Esophagus squamous epithelium (tissue), 5 donors: Measurements from ENCODE around the gene CEP250. TPM values are rescaled to one million over a fixed set of nuclear protein-coding genes. Genes with fewer than 3 reads are reported as not detected.

ENCODE experiments used
- DNase-seq: peaks from one replicate; lab custom pipeline; 2025; lab: John Stamatoyannopoulos, UW
- H3K27ac ChIP-seq, 4 donors: fragments of 200-600 bp; sonication (generic); one replicate each; pipeline ENCODE4 v1.5.1; 2016 to 2019; ENCODE audit warnings: mild to moderate bottlenecking in 1 of 4
- H3K27me3 ChIP-seq, 4 donors: fragments of 200-600 bp; sonication (generic); 1 replicate in 3 of 4; 2 replicates in 1 of 4; pipeline versions ENCODE4 v1.5.1 to v1.6.0; 2017 to 2021; ENCODE audit warnings: antibody characterized with exemption in 1 of 4
- H3K36me3 ChIP-seq, 3 donors: fragments of 200-600 bp; sonication (generic); one replicate each; pipeline ENCODE4 v1.5.1; 2016 to 2019
- H3K4me1 ChIP-seq, 3 donors: fragments of 200-600 bp; sonication (generic); one replicate each; pipeline ENCODE4 v1.5.1; 2017 to 2019
- H3K4me3 ChIP-seq, 4 donors: fragments of 200-600 bp; sonication (generic); 1 replicate in 3 of 4; 2 replicates in 1 of 4; pipeline ENCODE4 v1.5.1; 2016 to 2019; ENCODE audit warnings: mild to moderate bottlenecking in 2 of 4, moderate library complexity in 1 of 4
- H3K9me3 ChIP-seq, 3 donors: fragments of 200-600 bp; sonication (generic); one replicate each; pipeline ENCODE4 v1.5.1; 2016 to 2019
- POLR2A ChIP-seq, 4 donors: fragments of 450-650 bp; IDR thresholded peaks; one replicate each; pipeline ENCODE4 v1.6.1; 2017; ENCODE audit warnings: antibody characterized with exemption in 4 of 4, mild to moderate bottlenecking in 4 of 4, moderate library complexity in 3 of 4
- WGBS, 2 donors: methylation state at CpG; one replicate each; pipeline ENCODE4 v1.1.5; 2018; 5-methylcytosine and 5-hydroxymethylcytosine counted together
- intact Hi-C: fragments of 100-400 bp; cut with DNase I; formaldehyde crosslinking; loops from one replicate; pipeline ENCODE4 v1.15.0; 2022
- total RNA-seq, 4 donors: library from RNA; depleted of rRNA; stranded (reverse); fragments of >200 nt; gene quantifications; one replicate each; pipeline ENCODE4 v1.1.0, GENCODE V29; 2016
- TF ChIP-seq, protein P1 (sequence below), 6 experiments: fragments of 450-650 bp in 4 of 6; fragments of 200-600 bp in 2 of 6; sonication (generic) in 2 of 6; IDR thresholded peaks; one replicate each; pipeline ENCODE4 v1.5.1; 2016 to 2019; ENCODE audit warnings: antibody characterized with exemption in 6 of 6, mild to moderate bottlenecking in 4 of 6, moderate library complexity in 4 of 6
- donor health status: DM: yes; HTN: yes; CAD: no.

Gene CEP250
- total RNA-seq, 4 donors from 2014 or later = 10.6 to 22.7 (median 16.6) TPM

DNA sequence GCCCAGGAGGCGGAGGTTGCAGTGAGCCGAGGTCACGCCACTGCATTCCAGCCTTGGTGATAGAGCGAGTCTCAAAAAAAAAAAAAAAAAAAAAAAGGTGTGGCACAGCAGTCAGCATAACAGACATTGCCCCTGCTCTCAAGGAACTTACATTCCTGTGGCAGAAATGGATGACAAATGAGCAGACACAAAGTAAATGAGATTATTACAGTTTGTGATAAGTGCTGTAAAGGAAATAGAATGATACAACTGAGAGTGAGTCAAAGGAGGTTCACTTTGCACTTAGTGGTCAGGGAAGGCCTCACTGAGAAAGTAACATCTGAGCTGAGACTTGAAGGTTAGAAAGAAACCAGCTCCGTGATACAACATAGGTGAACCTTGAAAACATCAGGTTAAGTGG lies 36.4 kb downstream of the CEP250 start:
- Histone ChIP-seq H3K27ac (no peak overlapping the region), H3K36me3 (peaks cover 29 to 100% (median 44%) of the 10 kb centered on the region in 3 donors), H3K4me1 (no peaks in the 10 kb centered on the region), H3K4me3 (peak overlapping the region in 1 of 4 donors; percentile 53), H3K9me3 (no peaks in the 10 kb centered on the region), H3K27me3 (no peaks in the 10 kb centered on the region)
- TF ChIP-seq, protein P1, sequence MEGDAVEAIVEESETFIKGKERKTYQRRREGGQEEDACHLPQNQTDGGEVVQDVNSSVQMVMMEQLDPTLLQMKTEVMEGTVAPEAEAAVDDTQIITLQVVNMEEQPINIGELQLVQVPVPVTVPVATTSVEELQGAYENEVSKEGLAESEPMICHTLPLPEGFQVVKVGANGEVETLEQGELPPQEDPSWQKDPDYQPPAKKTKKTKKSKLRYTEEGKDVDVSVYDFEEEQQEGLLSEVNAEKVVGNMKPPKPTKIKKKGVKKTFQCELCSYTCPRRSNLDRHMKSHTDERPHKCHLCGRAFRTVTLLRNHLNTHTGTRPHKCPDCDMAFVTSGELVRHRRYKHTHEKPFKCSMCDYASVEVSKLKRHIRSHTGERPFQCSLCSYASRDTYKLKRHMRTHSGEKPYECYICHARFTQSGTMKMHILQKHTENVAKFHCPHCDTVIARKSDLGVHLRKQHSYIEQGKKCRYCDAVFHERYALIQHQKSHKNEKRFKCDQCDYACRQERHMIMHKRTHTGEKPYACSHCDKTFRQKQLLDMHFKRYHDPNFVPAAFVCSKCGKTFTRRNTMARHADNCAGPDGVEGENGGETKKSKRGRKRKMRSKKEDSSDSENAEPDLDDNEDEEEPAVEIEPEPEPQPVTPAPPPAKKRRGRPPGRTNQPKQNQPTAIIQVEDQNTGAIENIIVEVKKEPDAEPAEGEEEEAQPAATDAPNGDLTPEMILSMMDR (IDR thresholded peaks at IDR 0.05) = no peak
- TF ChIP-seq POLR2A (IDR thresholded peaks at IDR 0.05) = no peak
- WGBS, 2 donors = 90 to 96% methylated on average over 1 to 5 of the region's 5 CpGs
- DNase-seq = no peak
- intact Hi-C loops = no loop called here

DNA sequence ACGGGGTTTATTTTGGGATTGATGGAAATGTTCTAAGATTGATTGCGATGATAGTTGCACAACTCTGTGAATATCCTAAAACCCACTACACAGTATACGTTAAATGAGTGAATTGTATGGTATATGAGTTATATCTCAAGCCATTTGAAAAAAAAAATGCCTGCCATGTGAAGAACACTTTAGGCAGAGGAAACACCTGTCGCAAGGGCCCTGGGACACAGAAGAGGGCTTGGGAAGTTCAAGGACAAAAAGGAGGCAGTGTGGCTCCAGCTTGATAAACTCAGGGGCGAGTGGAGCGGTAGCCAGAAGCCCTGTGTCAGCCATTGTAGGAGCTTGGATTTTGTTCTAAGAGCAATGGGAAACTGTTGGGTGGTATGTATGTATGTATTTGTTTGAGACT lies 37.0 kb downstream of the CEP250 start:
- intact Hi-C loops = no loop called here
- H3K27ac ChIP-seq = no peak overlapping the region
- no peak overlapping the region for H3K4me3 ChIP-seq
- H3K36me3 ChIP-seq = peaks cover 34 to 100% (median 48%) of the 10 kb centered on the region in 3 donors
- WGBS, 2 donors = 93 to 98% methylated on average over 6 of the region's 6 CpGs
- no peaks in the 10 kb centered on the region for H3K27me3 ChIP-seq
- no peaks in the 10 kb centered on the region for H3K9me3 ChIP-seq
- H3K4me1 ChIP-seq = peaks cover 0 to 3% (median 0%) of the 10 kb centered on the region in 3 donors
- DNase-seq = no peak
- TF ChIP-seq, protein P1 (IDR thresholded peaks at IDR 0.05) = no peak
- no peak for TF ChIP-seq POLR2A (IDR thresholded peaks at IDR 0.05)

DNA sequence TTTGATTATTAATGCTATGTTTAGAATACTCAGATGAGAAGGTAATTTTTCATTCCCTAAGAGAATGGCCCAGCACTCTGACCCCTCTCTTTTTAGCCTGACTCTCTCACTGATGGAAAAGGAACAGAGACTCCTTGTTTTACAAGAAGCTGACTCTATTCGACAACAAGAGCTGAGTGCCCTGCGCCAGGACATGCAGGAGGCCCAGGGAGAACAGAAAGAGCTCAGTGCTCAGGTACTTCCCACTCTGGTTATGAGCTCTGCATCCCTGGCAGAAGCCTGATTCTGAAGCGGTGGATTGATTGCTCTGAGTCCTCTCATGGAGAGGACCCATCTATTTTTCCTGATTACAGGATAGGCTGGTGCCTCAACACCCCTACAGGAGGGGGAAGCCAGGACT lies 41.1 kb downstream of the CEP250 start:
- Histone ChIP-seq H3K9me3 (no peaks in the 10 kb centered on the region), H3K4me3 (no peak overlapping the region), H3K36me3 (peaks cover 36 to 100% (median 52%) of the 10 kb centered on the region in 3 donors), H3K4me1 (peaks cover 0 to 12% (median 0%) of the 10 kb centered on the region in 3 donors), H3K27me3 (no peaks in the 10 kb centered on the region), H3K27ac (no peak overlapping the region)
- TF ChIP-seq, protein P1 (IDR thresholded peaks at IDR 0.05) = no peak
- TF ChIP-seq POLR2A (IDR thresholded peaks at IDR 0.05) = no peak
- no peak for DNase-seq
- intact Hi-C loops = no loop called here
- WGBS, 2 donors = 94 to 96% methylated on average over 2 to 3 of the region's 3 CpGs

DNA sequence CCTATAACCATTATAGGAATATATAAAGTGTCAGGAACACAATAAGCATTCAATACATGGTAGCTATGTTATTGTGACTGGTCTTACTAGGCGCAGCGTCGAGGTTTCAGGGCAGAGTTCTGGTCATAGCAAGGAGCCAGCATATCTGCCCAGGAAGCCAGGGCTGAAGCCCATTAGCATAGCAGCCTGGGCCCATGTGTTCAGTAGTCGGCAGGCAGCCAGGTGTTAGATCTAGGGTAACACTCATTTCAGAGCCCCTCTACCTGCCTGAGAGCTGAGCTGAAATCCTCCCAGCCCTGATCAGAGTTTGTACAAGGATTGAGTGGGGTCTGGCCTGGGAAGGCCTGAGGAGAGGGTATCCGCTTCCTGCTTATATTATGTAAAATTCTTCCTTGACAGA lies 41.9 kb downstream of the CEP250 start:
- H3K36me3 ChIP-seq = peaks cover 37 to 100% (median 57%) of the 10 kb centered on the region in 3 donors
- H3K4me3 ChIP-seq = no peak overlapping the region
- intact Hi-C loops = no loop called here
- DNase-seq = no peak
- H3K9me3 ChIP-seq = no peaks in the 10 kb centered on the region
- H3K27ac ChIP-seq = peak overlapping the region in 3 of 4 donors; percentile 11 to 64 (median 62)
- H3K4me1 ChIP-seq = peaks cover 0 to 12% (median 0%) of the 10 kb centered on the region in 3 donors
- no peak for TF ChIP-seq POLR2A (IDR thresholded peaks at IDR 0.05)
- TF ChIP-seq, protein P1 (IDR thresholded peaks at IDR 0.05) = no peak
- WGBS, 2 donors = 87 to 92% methylated on average over 4 to 5 of the region's 5 CpGs
- H3K27me3 ChIP-seq = no peaks in the 10 kb centered on the region

DNA sequence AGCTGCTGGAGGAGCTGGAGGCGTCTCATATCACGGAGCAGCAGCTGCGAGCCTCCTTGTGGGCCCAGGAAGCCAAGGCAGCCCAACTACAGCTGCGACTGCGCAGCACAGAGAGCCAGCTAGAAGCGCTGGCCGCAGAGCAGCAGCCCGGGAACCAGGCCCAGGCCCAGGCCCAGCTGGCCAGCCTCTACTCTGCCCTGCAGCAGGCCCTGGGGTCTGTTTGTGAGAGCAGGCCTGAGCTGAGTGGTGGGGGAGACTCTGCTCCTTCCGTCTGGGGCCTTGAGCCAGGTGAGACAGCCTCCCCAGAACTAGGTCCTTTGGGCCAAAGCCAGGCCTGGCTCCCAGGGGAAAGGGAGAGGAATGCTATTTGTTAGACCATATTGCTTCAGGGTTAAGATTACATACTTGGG lies 42.4 kb downstream of the CEP250 start:
- no peak overlapping the region for H3K4me3 ChIP-seq
- peak overlapping the region in 2 of 4 donors; percentile 62 to 64 for H3K27ac ChIP-seq
- no peak for DNase-seq
- no peaks in the 10 kb centered on the region for H3K27me3 ChIP-seq
- intact Hi-C loops = no loop called here
- 89% methylated on average over 6 of the region's 9 CpGs; no CpG with 5 or more reads in 1 of the 2 donors for WGBS, 2 donors
- peaks cover 42 to 100% (median 59%) of the 10 kb centered on the region in 3 donors for H3K36me3 ChIP-seq
- H3K4me1 ChIP-seq = peaks cover 0 to 12% (median 0%) of the 10 kb centered on the region in 3 donors
- H3K9me3 ChIP-seq = no peaks in the 10 kb centered on the region
- TF ChIP-seq POLR2A (IDR thresholded peaks at IDR 0.05) = no peak
- TF ChIP-seq, protein P1 (IDR thresholded peaks at IDR 0.05) = no peak
